DOHH2 (cell line): ENCODE results near the gene ADCY4.

ENCODE experiments used
- CTCF ChIP-seq: fragments of 200-600 bp; sonication (generic); IDR thresholded peaks from one replicate; pipeline ENCODE4 v1.5.1; 2014; ENCODE audit warnings: antibody characterized with exemption, mild to moderate bottlenecking, low read depth, low read length; ENCODE audit not compliant: poor library complexity, severe bottlenecking
- EZH2phosphoT487 ChIP-seq: fragments of 200-600 bp; sonication (generic); IDR thresholded peaks from 2 replicates; pipeline ENCODE4 v1.6.1; 2017; ENCODE audit warnings: borderline replicate concordance, mild to moderate bottlenecking, antibody characterized with exemption, low read length, moderate library complexity, mixed read lengths

GRCh38 chr14:24269368-24269767 lies 65.5 kb downstream of the ADCY4 start:
- TF ChIP-seq CTCF = no peak
- no peak for TF ChIP-seq EZH2phosphoT487
